GM18502 (cell line): Measurements from ENCODE around the gene DVL2.

Experiments used
- ATAC-seq: cut with Tn5 transposase; IDR thresholded peaks from one replicate; pipeline ENCODE4 v1.9.1; 2021; ENCODE audit warnings: mild to moderate bottlenecking; ENCODE audit not compliant: unreplicated experiment, poor library complexity

DVL2 gene

GRCh38 chr17:7177954-7178477 is 56.3 kb downstream of the DVL2 start:
- no peak for ATAC-seq

GRCh38 chr17:7177191-7177953 is 56.9 kb downstream of the DVL2 start:
- ATAC-seq, result no peak

GRCh38 chr17:7176841-7177190 is 57.5 kb downstream of the DVL2 start:
- ATAC-seq, result no peak

GRCh38 chr17:7176107-7176840 is 58.0 kb downstream of the DVL2 start:
- no peak for ATAC-seq
